B cell (primary cell): ENCODE results near the gene CACNB4. TPM values are rescaled to one million over a fixed set of nuclear protein-coding genes. Genes with fewer than 3 reads are reported as not detected.

ENCODE experiments used
- ATAC-seq: fragments of 200-7000 bp; cut with Tn5 transposase; one replicate; pipeline ENCODE4 v1.10.0; 2021; ENCODE audit warnings: low read depth, mild to moderate bottlenecking, moderate number of reproducible peaks, moderate library complexity
- CTCF ChIA-PET: fragments of 350-600 bp; sonication (Branson Sonifier 250); formaldehyde crosslinking; loops from one replicate; lab custom pipeline; 2021; ENCODE audit warnings: antibody characterized with exemption, inconsistent platforms; lab: Charles Lee
- POLR2A ChIA-PET: fragments of 350-600 bp; sonication (Branson Sonifier 250); formaldehyde crosslinking; loops from one replicate; lab custom pipeline; 2021; ENCODE audit warnings: antibody characterized with exemption; lab: Charles Lee
- DNase-seq: peaks from one replicate; pipeline ENCODE4 v3.0.0; 2013
- H2AFZ ChIP-seq: 2 replicates; pipeline ENCODE4 v1.6.1; 2012; ENCODE audit warnings: mild to moderate bottlenecking, low read depth, low read length; ENCODE audit not compliant: insufficient read depth, poor library complexity, severe bottlenecking
- H3K27ac ChIP-seq, 2 donors: 1 replicate in 1 of 2; 2 replicates in 1 of 2; pipeline ENCODE4 v1.5.1; 2012 to 2013; ENCODE audit warnings: low read length in 2 of 2, mild to moderate bottlenecking in 2 of 2, moderate library complexity in 1 of 2
- H3K27me3 ChIP-seq, 4 experiments: fragments of 200-600 bp in 1 of 4; sonication (generic) in 1 of 4; replicated peaks in 1 of 4; 1 replicate in 2 of 4; 2 replicates in 2 of 4; pipeline versions ENCODE4 v1.6.1 to v1.7.0; 2013 to 2016; ENCODE audit warnings: low read length in 3 of 4, mild to moderate bottlenecking in 2 of 4, mixed read lengths in 1 of 4, moderate library complexity in 1 of 4; ENCODE audit not compliant: insufficient read depth in 4 of 4, control insufficient read depth in 3 of 4; ENCODE audit errors: control extremely low read depth in 1 of 4
- H3K36me3 ChIP-seq, 2 experiments: replicated peaks in 1 of 2; 1 replicate in 1 of 2; 2 replicates in 1 of 2; pipeline versions ENCODE4 v1.6.1 to v1.7.1; 2013; ENCODE audit warnings: low read length in 1 of 2; ENCODE audit not compliant: insufficient read depth in 2 of 2, control insufficient read depth in 1 of 2; ENCODE audit errors: control extremely low read depth in 1 of 2, extremely low read depth in 1 of 2
- H3K4me1 ChIP-seq, 2 donors: fragments of 200-600 bp in 1 of 2; sonication (generic) in 1 of 2; 1 replicate in 1 of 2; 2 replicates in 1 of 2; pipeline versions ENCODE4 v1.5.1 to v1.6.1; 2013 to 2017; ENCODE audit warnings: low read length in 2 of 2; ENCODE audit not compliant: control insufficient read depth in 2 of 2, insufficient read depth in 2 of 2
- H3K4me2 ChIP-seq: replicated peaks from 2 replicates; pipeline ENCODE3; 2012; ENCODE audit warnings: mild to moderate bottlenecking, low read depth, low read length; ENCODE audit not compliant: poor library complexity, severe bottlenecking
- H3K4me3 ChIP-seq, 5 experiments: fragments of 200-600 bp in 1 of 5; sonication (generic) in 1 of 5; 1 replicate in 3 of 5; 2 replicates in 2 of 5; pipeline versions ENCODE4 v1.5.1 to v1.7.0; 2011 to 2016; ENCODE audit warnings: low read length in 4 of 5, mild to moderate bottlenecking in 4 of 5, low read depth in 2 of 5, control low read depth in 1 of 5, moderate library complexity in 1 of 5; ENCODE audit not compliant: insufficient read depth in 1 of 5; ENCODE audit errors: control extremely low read depth in 1 of 5, extremely low read depth in 1 of 5
- H3K79me2 ChIP-seq: fragments of 200-600 bp; sonication (generic); one replicate; pipeline ENCODE4 v1.6.0; 2016; ENCODE audit warnings: low read length; ENCODE audit not compliant: control insufficient read depth, insufficient read depth
- H3K9ac ChIP-seq: fragments of 200-600 bp; sonication (generic); 2 replicates; pipeline ENCODE4 v1.6.1; 2017; ENCODE audit warnings: mild to moderate bottlenecking, low read length, moderate library complexity
- H3K9me3 ChIP-seq, 3 donors: one replicate each; pipeline versions ENCODE4 v1.6.1 to v1.7.1; 2013; ENCODE audit warnings: low read length in 2 of 3; ENCODE audit not compliant: control insufficient read depth in 2 of 3, insufficient read depth in 1 of 3; ENCODE audit errors: control extremely low read depth in 1 of 3
- H4K20me1 ChIP-seq: 2 replicates; pipeline ENCODE4 v1.6.0; 2012; ENCODE audit warnings: mild to moderate bottlenecking, low read length; ENCODE audit not compliant: insufficient read depth, control insufficient read depth, poor library complexity, severe bottlenecking
- H3K27ac Mint-ChIP-seq: one replicate; pipeline ENCODE4 v1.8.0; 2021; ENCODE audit warnings: mixed read lengths
- H3K27me3 Mint-ChIP-seq: one replicate; pipeline ENCODE4 v1.8.0; 2021; ENCODE audit warnings: mixed read lengths
- H3K4me1 Mint-ChIP-seq: one replicate; pipeline ENCODE4 v1.8.0; 2021; ENCODE audit warnings: mixed read lengths
- H3K4me3 Mint-ChIP-seq: one replicate; pipeline ENCODE4 v1.8.0; 2021; ENCODE audit warnings: mixed read lengths
- H3K9me3 Mint-ChIP-seq: one replicate; pipeline ENCODE4 v1.8.0; 2022; ENCODE audit warnings: mixed read lengths; ENCODE audit not compliant: insufficient read depth
- EZH2 ChIP-seq: IDR thresholded peaks from 2 replicates; pipeline ENCODE4 v1.6.1; 2012; ENCODE audit warnings: borderline replicate concordance, low read depth, mild to moderate bottlenecking, moderate library complexity, low read length; ENCODE audit not compliant: insufficient read depth, poor library complexity, severe bottlenecking
- WGBS: methylation state at CpG from one replicate; pipeline ENCODE4 v1.1.5; 2013; ENCODE audit warnings: missing lambda C conversion rate; ENCODE audit not compliant: insufficient coverage; 5-methylcytosine and 5-hydroxymethylcytosine counted together
- intact Hi-C: fragments of 100-400 bp; cut with micrococcal nuclease; formaldehyde crosslinking; loops from one replicate; pipeline ENCODE4 v1.10.0; 2022
- polyA plus RNA-seq: library from polyadenylated mRNA; depleted of rRNA; stranded (reverse); fragments of >200 nt; gene quantifications from 2 replicates; pipeline ENCODE4 v1.2.3, GENCODE V29; 2012
- total RNA-seq, 2 donors: library from RNA; stranded (reverse); fragments of 120-200 nt in 1 of 2; gene quantifications; 1 replicate in 1 of 2; 2 replicates in 1 of 2; pipeline versions ENCODE4 v1.2.3 to v1.2.4, GENCODE V29; 2013 to 2022
- TF ChIP-seq, protein P1 (sequence below): fragments of 200-600 bp; IDR thresholded peaks from one replicate; pipeline ENCODE4 v1.8.0; 2022; ENCODE audit warnings: antibody characterized with exemption, mild to moderate bottlenecking

CACNB4 gene
- total and polyA plus RNA-seq, 2 donors (not counting 1 experiment from before 2014, with no cell fraction given): 0.12 to 1.4 TPM

DNA sequence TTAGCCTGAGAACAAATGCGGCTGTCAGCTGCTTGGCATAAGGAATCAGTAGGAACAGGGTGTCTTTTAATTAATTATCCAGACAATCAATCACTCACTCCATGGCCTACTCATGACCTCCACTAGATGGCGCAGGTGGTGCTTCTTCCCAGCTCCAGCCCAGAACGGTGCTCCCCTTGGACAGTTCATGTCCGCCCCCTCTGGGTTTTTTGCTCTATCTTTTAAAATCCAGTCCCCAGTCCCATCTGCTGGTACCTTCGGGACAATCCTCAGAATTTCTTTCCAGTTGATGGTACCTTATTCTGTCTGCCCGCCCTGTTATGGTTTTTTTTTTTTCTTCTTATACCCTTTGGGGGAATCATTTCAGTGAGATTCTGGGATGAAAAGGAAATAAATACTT is 99.8 kb downstream of the CACNB4 start:
- no peaks in the 10 kb centered on the region for H3K9me3 Mint-ChIP-seq
- ChIA-PET CTCF (interaction anchor here (0.7 to 2.5 kb wide), 17 partner anchors 11 to 384 kb away, joined by 3 to 12 read pairs (median 3); no protein-coding TSS in a partner anchor), POLR2A (no interaction called here)
- H3K27me3 ChIP-seq: no peaks in the 10 kb centered on the region
- peaks cover 0 to under 1% of the 10 kb centered on the region in 2 donors for H3K4me1 ChIP-seq
- TF ChIP-seq, protein P1, sequence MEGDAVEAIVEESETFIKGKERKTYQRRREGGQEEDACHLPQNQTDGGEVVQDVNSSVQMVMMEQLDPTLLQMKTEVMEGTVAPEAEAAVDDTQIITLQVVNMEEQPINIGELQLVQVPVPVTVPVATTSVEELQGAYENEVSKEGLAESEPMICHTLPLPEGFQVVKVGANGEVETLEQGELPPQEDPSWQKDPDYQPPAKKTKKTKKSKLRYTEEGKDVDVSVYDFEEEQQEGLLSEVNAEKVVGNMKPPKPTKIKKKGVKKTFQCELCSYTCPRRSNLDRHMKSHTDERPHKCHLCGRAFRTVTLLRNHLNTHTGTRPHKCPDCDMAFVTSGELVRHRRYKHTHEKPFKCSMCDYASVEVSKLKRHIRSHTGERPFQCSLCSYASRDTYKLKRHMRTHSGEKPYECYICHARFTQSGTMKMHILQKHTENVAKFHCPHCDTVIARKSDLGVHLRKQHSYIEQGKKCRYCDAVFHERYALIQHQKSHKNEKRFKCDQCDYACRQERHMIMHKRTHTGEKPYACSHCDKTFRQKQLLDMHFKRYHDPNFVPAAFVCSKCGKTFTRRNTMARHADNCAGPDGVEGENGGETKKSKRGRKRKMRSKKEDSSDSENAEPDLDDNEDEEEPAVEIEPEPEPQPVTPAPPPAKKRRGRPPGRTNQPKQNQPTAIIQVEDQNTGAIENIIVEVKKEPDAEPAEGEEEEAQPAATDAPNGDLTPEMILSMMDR: peak; percentile 89
- TF ChIP-seq EZH2: no peak
- DNase-seq (peak; percentile 50), ATAC-seq (peak; percentile 57)
- no peak overlapping the region for H3K9ac ChIP-seq
- no peaks in the 10 kb centered on the region for H3K4me1 Mint-ChIP-seq
- intact Hi-C loops: loop anchor here (2.0 kb wide), 1 partner anchor 26 kb away; no protein-coding TSS in a partner anchor
- no peak overlapping the region for H3K4me2 ChIP-seq
- no peak overlapping the region for H2AFZ ChIP-seq
- H3K4me3 Mint-ChIP-seq: no peak overlapping the region
- H3K27ac ChIP-seq: no peak overlapping the region
- H3K9me3 ChIP-seq: no peaks in the 10 kb centered on the region
- WGBS: 21% methylated on average over 3 of the region's 6 CpGs
- H4K20me1 ChIP-seq: no peaks in the 10 kb centered on the region
- no peaks in the 10 kb centered on the region for H3K79me2 ChIP-seq
- H3K27me3 Mint-ChIP-seq: no peaks in the 10 kb centered on the region
- H3K4me3 ChIP-seq: no peak overlapping the region
- no peak overlapping the region for H3K27ac Mint-ChIP-seq
- no peaks in the 10 kb centered on the region for H3K36me3 ChIP-seq

GRCh38 chr2:151996243-151997003 is 102.4 kb downstream of the CACNB4 start:
- no peak overlapping the region for H3K27ac Mint-ChIP-seq
- Histone ChIP-seq H2AFZ (no peak overlapping the region), H3K4me1 (no peaks in the 10 kb centered on the region), H3K4me2 (no peak overlapping the region), H3K27me3 (no peaks in the 10 kb centered on the region), H3K79me2 (no peaks in the 10 kb centered on the region), H3K27ac (no peak overlapping the region), H4K20me1 (no peaks in the 10 kb centered on the region), H3K9ac (no peak overlapping the region), H3K36me3 (no peaks in the 10 kb centered on the region), H3K4me3 (no peak overlapping the region), H3K9me3 (no peaks in the 10 kb centered on the region)
- no peaks in the 10 kb centered on the region for H3K9me3 Mint-ChIP-seq
- POLR2A ChIA-PET: no interaction called here
- DNase-seq (no peak), ATAC-seq (no peak)
- 100% methylated on average over 1 of the region's 2 CpGs for WGBS
- CTCF ChIA-PET: interaction anchor here (0.7 to 1.8 kb wide), 5 partner anchors 10 to 31 kb away, joined by 3 to 4 read pairs (median 3); no protein-coding TSS in a partner anchor
- intact Hi-C loops: no loop called here
- peaks cover 12% of the 10 kb centered on the region for H3K27me3 Mint-ChIP-seq
- H3K4me3 Mint-ChIP-seq: no peak overlapping the region
- no peak for TF ChIP-seq EZH2
- TF ChIP-seq, protein P1: no peak
- H3K4me1 Mint-ChIP-seq: no peaks in the 10 kb centered on the region
